ENCODE measurements around the gene GPC6. TPM values are rescaled to one million over a fixed set of nuclear protein-coding genes. Genes with fewer than 3 reads are reported as not detected.

The GPC6 gene
- total RNA-seq, 6 donors from 2014 or later, result 1.3 to 7.3 (median 3.4) TPM

DNA sequence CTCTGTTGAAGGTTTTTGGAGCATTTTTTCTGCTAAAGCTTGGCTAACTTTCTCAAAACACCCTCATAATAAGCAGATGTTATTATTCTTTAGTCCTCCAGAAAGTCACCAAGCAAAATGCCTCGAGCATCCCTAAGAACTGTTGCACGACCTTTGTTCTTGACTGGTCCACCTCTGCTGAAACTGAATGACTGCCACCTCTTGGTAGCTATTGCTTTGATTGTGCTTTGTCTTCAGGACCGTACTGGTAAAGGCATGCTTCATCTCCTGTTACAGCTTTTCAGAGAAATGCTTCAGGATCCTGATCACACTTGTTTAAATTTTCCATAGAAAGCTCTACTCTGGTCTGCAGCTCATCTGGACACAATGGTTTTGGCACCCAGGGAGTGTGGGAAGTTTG is 998.1 kb downstream of the GPC6 start:
- no peak for DNase-seq
- no peak for ATAC-seq (ENCODE audit: low FRiP score in 2 of 2)
- 85 to 87% methylated on average over 3 of the region's 3 CpGs for WGBS, 2 donors

DNA sequence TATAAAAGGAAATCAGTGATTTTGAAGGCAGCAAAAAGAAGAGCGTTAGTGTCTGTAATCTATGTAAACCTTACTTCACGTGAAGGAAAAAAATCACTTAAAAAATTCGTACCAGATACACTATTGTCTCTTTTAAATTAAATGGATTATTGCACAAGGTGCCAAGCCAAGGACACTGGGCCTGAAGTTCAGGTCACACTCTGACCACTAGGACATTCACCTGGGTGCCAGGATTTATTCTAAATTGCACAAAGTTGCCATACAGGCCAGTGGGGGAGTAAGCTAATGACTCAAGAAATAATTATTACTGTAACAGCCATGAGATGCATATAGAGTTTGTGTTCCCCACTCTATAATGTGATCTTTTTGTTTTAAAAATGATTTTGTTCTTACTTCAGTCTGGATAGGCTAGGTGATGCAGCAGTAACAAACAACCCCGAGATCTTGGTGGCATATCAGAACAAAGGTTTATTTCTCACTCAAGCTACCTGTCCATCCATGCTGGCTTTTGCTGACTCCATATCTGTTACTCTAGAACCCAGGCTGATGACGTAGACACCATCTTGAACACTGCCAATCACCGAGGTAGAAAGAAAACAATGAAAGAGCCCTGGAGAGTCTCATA is 1000.8 kb downstream of the GPC6 start:
- Histone ChIP-seq H3K4me3 (no peak overlapping the region), H3K27ac (no peak overlapping the region), H3K27me3 (no peaks in the 10 kb centered on the region), H3K36me3 (no peaks in the 10 kb centered on the region), H3K9me3 (no peaks in the 10 kb centered on the region), H3K4me1 (no peaks in the 10 kb centered on the region)
- 91% methylated on average over 6 of the region's 6 CpGs for WGBS, 2 donors
- TF ChIP-seq POLR2A (IDR thresholded peaks at IDR 0.05) (no peak), EP300 (IDR thresholded peaks at IDR 0.05) (no peak), POLR2AphosphoS5 (IDR thresholded peaks at IDR 0.05) (no peak)
- TF ChIP-seq, protein P1, sequence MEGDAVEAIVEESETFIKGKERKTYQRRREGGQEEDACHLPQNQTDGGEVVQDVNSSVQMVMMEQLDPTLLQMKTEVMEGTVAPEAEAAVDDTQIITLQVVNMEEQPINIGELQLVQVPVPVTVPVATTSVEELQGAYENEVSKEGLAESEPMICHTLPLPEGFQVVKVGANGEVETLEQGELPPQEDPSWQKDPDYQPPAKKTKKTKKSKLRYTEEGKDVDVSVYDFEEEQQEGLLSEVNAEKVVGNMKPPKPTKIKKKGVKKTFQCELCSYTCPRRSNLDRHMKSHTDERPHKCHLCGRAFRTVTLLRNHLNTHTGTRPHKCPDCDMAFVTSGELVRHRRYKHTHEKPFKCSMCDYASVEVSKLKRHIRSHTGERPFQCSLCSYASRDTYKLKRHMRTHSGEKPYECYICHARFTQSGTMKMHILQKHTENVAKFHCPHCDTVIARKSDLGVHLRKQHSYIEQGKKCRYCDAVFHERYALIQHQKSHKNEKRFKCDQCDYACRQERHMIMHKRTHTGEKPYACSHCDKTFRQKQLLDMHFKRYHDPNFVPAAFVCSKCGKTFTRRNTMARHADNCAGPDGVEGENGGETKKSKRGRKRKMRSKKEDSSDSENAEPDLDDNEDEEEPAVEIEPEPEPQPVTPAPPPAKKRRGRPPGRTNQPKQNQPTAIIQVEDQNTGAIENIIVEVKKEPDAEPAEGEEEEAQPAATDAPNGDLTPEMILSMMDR (IDR thresholded peaks at IDR 0.05), result no peak
- no peak for ATAC-seq (ENCODE audit: low FRiP score in 2 of 2)
- DNase-seq, result no peak

More for the DNA sequence above, 998.1 kb downstream of the GPC6 start:
- H3K4me3 ChIP-seq, result no peak overlapping the region
- H3K27me3 ChIP-seq, result no peaks in the 10 kb centered on the region
- TF ChIP-seq POLR2A (IDR thresholded peaks at IDR 0.05) (no peak), POLR2AphosphoS5 (IDR thresholded peaks at IDR 0.05) (no peak), EP300 (IDR thresholded peaks at IDR 0.05) (no peak)
- TF ChIP-seq, protein P1 (IDR thresholded peaks at IDR 0.05), result no peak
- H3K4me1 ChIP-seq, result no peaks in the 10 kb centered on the region
- no peak overlapping the region for H3K27ac ChIP-seq
- no peaks in the 10 kb centered on the region for H3K9me3 ChIP-seq
- no peaks in the 10 kb centered on the region for H3K36me3 ChIP-seq

DNA sequence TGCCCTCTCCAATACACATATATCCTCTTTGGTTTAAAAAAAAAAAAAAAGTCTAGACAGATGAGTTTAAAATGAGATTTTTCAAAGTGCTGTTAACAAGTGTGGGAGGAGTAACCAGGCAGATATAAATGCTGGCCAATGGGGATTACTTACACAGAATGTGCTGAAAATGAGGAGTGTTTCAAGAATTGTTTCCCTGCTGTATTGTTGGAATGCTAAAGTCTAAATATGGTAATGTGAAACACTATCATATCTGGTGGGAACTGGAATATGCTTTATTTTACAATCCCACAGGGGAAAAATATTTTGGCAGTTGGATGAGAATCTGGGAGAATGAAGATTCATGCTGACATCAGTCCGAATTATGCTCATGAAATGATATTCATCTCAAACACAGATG is 1002.2 kb downstream of the GPC6 start:
- H3K27me3 ChIP-seq, result no peaks in the 10 kb centered on the region
- H3K4me1 ChIP-seq, result no peaks in the 10 kb centered on the region
- TF ChIP-seq EP300 (IDR thresholded peaks at IDR 0.05) (no peak), POLR2A (IDR thresholded peaks at IDR 0.05) (no peak), POLR2AphosphoS5 (IDR thresholded peaks at IDR 0.05) (no peak)
- TF ChIP-seq, protein P1 (IDR thresholded peaks at IDR 0.05), result no peak
- no peak overlapping the region for H3K4me3 ChIP-seq
- H3K27ac ChIP-seq, result no peak overlapping the region
- no peak for DNase-seq
- 84 to 89% methylated on average over 1 of the region's 1 CpG for WGBS, 2 donors
- peak in 1 of 2 donors; percentile 42 for ATAC-seq (ENCODE audit: low FRiP score in 2 of 2)
- no peaks in the 10 kb centered on the region for H3K9me3 ChIP-seq
- no peaks in the 10 kb centered on the region for H3K36me3 ChIP-seq

DNA sequence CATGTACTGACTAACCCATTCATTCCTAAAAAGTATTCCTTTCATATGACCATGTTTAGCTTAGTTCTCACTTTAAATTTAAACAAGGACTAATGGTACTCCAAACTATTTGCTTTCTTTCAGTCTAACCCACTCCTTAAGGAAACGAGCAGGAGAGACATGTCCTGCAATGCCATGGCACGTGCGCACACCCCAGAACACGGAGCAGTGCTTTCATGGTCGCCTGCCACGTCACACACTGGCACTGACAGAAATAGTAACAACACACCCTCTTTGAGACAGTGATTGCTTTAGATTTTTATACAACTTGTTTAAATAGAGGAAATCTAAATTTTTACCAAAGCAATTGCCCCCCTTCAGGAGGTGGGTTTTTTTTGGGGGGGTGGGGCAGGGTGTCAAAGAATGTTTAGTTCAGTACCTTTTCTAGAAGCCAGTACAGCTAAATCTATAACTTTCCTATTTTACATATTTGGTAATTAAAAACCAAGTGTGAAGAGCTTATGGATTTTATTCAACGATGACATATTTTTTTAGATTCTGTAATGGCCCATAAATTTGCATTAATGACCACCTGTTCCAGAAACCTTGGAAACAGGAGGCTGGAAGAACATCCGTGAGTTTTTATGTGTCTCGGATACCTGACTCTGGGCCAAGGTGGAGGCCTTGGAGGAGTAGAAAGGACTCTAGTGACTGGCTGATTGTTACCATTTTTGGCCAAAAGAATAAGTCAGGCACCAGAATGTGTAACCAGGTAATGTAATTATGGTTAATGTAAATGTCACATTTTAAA is 1005.7 kb downstream of the GPC6 start:
- peak; percentile 25 to 66 for ATAC-seq (ENCODE audit: low FRiP score in 2 of 2)
- WGBS, 2 donors, result 60 to 65% methylated on average over 9 of the region's 9 CpGs
- no peak overlapping the region for H3K27ac ChIP-seq

More for the DNA sequence above, 1005.7 kb downstream of the GPC6 start:
- DNase-seq, result peak; percentile 15 to 64
- H3K36me3 ChIP-seq, result no peaks in the 10 kb centered on the region
- TF ChIP-seq POLR2AphosphoS5 (IDR thresholded peaks at IDR 0.05) (no peak), POLR2A (IDR thresholded peaks at IDR 0.05) (no peak), EP300 (IDR thresholded peaks at IDR 0.05) (no peak)
- TF ChIP-seq, protein P1 (IDR thresholded peaks at IDR 0.05), result no peak
- no peak overlapping the region for H3K4me3 ChIP-seq
- H3K4me1 ChIP-seq, result no peaks in the 10 kb centered on the region
- no peaks in the 10 kb centered on the region for H3K27me3 ChIP-seq
- H3K9me3 ChIP-seq, result no peaks in the 10 kb centered on the region
